Measurements from ENCODE around the gene PEAK1.
A peak's percentile ranks its signal among the peaks of the same experiment; 100 is the strongest.

Gene PEAK1

DNA sequence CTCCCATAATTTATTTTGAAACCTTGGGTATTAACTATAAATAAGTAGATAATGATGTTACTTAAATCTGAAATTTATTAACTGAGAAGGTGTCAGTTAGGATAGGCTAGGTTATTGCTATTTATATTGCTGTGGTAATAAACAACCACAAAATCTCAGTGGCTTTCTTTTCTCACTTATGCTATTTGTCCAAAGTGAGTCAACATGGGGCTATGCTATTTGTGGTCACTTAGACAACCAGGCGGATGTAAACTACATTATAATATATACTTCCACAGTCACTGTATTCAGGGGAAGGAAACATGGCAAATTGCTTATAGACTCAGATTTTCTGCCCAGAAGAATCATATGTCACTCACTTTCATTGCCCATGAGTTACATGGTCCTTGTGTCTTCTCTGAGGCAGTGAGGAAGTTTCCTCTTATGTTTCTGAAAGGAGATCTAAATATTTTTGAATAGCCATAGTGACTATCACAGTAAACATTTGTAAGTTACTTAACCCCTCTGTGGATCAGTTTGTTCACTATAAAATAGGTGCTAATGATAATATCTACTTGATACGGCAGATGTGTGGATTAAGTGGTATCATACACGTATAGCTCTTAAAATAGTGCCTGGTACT lies 20.6 kb upstream of the PEAK1 start:
- TF ChIP-seq, protein P1, sequence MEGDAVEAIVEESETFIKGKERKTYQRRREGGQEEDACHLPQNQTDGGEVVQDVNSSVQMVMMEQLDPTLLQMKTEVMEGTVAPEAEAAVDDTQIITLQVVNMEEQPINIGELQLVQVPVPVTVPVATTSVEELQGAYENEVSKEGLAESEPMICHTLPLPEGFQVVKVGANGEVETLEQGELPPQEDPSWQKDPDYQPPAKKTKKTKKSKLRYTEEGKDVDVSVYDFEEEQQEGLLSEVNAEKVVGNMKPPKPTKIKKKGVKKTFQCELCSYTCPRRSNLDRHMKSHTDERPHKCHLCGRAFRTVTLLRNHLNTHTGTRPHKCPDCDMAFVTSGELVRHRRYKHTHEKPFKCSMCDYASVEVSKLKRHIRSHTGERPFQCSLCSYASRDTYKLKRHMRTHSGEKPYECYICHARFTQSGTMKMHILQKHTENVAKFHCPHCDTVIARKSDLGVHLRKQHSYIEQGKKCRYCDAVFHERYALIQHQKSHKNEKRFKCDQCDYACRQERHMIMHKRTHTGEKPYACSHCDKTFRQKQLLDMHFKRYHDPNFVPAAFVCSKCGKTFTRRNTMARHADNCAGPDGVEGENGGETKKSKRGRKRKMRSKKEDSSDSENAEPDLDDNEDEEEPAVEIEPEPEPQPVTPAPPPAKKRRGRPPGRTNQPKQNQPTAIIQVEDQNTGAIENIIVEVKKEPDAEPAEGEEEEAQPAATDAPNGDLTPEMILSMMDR (conservative IDR thresholded peaks at IDR 0.05; ENCODE audit: low read length) = no peak
- peak; percentile 81 for DNase-seq (ENCODE audit: low read depth)
- H3K4me3 ChIP-seq (ENCODE audit: low read length) = no peak overlapping the region

DNA sequence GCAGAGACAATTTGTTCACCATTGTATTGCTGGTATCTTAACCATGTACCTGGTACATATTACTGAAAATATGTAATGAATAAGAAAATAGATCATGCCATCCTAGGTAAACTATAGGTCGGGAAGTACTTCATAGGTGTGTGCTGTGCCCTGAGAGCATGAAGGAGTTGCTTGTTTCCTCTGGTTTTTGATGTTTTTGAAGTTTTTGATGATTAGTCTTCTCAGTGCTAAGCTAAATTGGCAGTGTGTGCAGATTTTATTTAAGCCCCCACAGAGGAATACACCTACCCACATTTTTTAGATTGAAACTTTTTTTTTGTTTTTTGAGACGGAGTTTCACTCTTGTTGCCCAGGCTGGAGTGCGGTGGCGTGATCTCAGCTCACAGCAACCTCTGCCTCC lies 17.4 kb upstream of the PEAK1 start:
- TF ChIP-seq, protein P1 (conservative IDR thresholded peaks at IDR 0.05; ENCODE audit: low read length) = no peak

DNA sequence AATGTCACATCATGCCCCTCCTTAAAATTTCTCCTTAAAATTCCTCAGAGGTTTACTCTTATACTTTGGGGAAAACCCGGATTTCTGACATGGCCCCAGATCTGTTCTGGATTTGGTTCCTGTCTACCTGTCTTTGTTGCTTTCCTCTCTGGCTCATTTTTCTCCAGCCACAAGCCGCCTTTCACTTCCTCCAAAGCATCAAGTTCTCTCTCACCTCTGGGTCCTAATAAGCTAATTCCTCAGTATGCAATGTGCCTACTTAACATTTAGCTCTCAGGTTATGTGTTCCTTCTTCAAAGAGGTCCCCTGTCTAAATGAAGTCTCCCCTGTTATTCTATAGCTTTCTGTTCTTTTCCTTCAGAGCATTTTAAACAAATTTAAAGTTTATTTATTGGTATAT lies 16.9 kb upstream of the PEAK1 start:
- TF ChIP-seq, protein P1 (conservative IDR thresholded peaks at IDR 0.05; ENCODE audit: low read length) = no peak
- H3K4me3 ChIP-seq (ENCODE audit: low read length) = no peak overlapping the region
- no peak for DNase-seq (ENCODE audit: low read depth)

More for the DNA sequence above, 17.4 kb upstream of the PEAK1 start:
- no peak for DNase-seq (ENCODE audit: low read depth)
- no peak overlapping the region for H3K4me3 ChIP-seq (ENCODE audit: low read length)

DNA sequence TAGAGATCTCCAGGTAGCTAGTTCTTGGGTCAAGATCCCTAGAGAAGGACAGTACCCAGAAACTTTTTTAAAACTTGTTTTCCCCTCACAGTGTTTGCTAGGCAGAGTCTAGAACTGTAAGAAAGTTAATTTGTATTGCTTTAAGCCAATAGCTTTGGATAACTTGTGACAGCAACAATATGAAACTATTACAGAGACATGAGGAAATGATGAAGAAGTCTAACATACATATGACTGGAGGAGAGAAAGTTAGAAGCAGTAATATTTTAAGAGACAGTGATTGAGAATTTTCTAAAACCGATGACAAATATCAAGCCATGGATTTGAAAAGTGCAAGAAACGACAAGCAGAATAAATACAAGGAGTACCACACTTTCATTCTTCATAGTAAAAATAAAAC lies 10.7 kb upstream of the PEAK1 start:
- TF ChIP-seq, protein P1 (conservative IDR thresholded peaks at IDR 0.05; ENCODE audit: low read length) = no peak
- no peak overlapping the region for H3K4me3 ChIP-seq (ENCODE audit: low read length)
- no peak for DNase-seq (ENCODE audit: low read depth)

DNA sequence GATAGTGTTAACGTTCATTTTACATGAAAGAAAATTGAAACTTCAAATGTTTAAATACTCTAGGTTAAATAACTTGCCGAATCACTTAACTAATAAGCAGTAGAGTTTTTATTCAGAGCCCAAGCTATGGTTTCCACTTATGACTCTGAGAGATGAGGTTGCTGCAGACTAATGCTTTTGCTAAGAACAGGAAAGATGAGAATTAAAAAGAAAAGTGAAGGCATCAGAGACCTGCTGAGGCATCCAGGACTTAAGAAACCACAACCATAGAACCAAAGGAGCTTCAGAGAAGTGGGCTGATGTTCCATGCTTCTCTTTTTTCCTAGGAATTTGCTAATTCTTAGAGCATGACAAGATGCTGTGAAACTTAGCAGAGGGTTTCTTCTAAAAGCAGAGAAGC lies 10.3 kb upstream of the PEAK1 start:
- H3K4me3 ChIP-seq (ENCODE audit: low read length) = no peak overlapping the region
- no peak for DNase-seq (ENCODE audit: low read depth)
- TF ChIP-seq, protein P1 (conservative IDR thresholded peaks at IDR 0.05; ENCODE audit: low read length) = no peak

DNA sequence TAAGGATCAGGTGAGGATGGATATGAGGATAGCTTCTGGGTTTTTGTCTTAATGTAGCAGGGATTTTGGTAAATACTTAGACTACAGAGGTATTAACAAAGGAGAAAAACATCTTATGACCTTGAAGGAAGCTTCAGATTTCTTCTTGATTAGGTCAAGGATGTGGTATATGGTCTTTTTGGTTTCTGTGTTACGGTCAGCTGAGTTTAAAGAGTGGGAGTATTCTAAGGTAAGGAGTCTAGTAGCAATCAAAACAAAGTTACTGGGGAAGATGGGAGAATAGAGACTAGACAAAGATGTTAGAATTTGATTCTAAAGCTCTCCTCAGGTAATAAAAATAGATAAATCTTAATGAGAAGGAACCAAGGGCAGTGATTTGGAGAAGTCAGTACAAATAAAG lies 7.0 kb upstream of the PEAK1 start:
- TF ChIP-seq, protein P1 (conservative IDR thresholded peaks at IDR 0.05; ENCODE audit: low read length) = no peak
- no peak for DNase-seq (ENCODE audit: low read depth)
- no peak overlapping the region for H3K4me3 ChIP-seq (ENCODE audit: low read length)

DNA sequence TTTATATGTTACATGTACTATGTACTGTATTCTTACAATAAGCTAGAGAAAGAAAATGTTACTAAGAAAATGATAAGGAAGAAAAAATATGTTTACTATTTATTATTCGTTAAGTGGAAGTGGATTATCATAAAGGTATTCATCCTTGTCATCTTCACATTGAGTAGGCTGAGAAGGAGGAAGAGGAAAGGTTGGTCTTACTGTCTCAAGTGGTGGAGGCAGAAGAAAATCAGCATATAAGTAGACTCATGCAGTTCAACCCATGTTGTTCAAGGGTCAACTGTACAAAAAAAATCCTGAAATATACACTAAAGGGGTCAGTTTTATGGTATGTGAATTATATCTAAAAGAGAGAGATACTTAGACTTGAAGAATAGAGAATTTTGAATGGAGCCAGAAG lies 6.5 kb upstream of the PEAK1 start:
- H3K4me3 ChIP-seq (ENCODE audit: low read length) = no peak overlapping the region
- TF ChIP-seq, protein P1 (conservative IDR thresholded peaks at IDR 0.05; ENCODE audit: low read length) = no peak
- DNase-seq (ENCODE audit: low read depth) = no peak

Data from AG10803 (cell line).